ENCODE measurements around the gene PPTC7. TPM values are rescaled to one million over a fixed set of nuclear protein-coding genes. Genes with fewer than 3 reads are reported as not detected.

PPTC7 gene
- total RNA-seq, 1 donor from 2014 or later: 13.7 TPM

DNA sequence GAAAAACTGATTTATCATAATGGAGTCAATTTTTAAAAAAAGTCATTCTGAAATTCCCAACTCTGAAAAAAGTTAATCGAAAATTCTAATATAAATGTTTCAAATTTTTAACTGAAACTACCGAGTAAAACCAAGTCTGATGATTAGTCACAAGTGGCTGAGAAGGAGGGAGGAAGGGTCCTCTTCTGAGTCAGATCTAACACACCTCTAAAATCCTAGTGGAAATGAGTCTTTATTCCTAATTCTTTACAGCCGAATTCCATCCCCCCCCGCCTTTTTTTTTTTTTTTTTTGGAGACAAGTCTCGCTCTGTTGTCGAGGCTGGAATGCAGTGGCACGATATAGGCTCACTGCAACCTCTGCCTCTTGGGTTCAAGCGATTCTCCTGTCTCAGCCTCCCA lies 43.1 kb downstream of the PPTC7 start:
- Mint-ChIP-seq H3K4me1 (ENCODE audit: low read depth) (peaks cover 4% of the 10 kb centered on the region), H3K36me3 (ENCODE audit: insufficient read depth) (peaks cover 17% of the 10 kb centered on the region)

GRCh38 chr12:110538869-110539622 lies 44.1 kb downstream of the PPTC7 start:
- H3K27me3 Mint-ChIP-seq: no peaks in the 10 kb centered on the region
- TF ChIP-seq, protein P1, sequence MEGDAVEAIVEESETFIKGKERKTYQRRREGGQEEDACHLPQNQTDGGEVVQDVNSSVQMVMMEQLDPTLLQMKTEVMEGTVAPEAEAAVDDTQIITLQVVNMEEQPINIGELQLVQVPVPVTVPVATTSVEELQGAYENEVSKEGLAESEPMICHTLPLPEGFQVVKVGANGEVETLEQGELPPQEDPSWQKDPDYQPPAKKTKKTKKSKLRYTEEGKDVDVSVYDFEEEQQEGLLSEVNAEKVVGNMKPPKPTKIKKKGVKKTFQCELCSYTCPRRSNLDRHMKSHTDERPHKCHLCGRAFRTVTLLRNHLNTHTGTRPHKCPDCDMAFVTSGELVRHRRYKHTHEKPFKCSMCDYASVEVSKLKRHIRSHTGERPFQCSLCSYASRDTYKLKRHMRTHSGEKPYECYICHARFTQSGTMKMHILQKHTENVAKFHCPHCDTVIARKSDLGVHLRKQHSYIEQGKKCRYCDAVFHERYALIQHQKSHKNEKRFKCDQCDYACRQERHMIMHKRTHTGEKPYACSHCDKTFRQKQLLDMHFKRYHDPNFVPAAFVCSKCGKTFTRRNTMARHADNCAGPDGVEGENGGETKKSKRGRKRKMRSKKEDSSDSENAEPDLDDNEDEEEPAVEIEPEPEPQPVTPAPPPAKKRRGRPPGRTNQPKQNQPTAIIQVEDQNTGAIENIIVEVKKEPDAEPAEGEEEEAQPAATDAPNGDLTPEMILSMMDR (IDR thresholded peaks at IDR 0.05; ENCODE audit: unreplicated experiment): no peak
- H3K4me1 Mint-ChIP-seq (ENCODE audit: low read depth): peaks cover 12% of the 10 kb centered on the region
- H3K36me3 Mint-ChIP-seq (ENCODE audit: insufficient read depth): peaks cover 17% of the 10 kb centered on the region
- H3K4me3 Mint-ChIP-seq (ENCODE audit: low read depth): no peak overlapping the region
- H3K9me3 Mint-ChIP-seq (ENCODE audit: low read depth): no peaks in the 10 kb centered on the region
- DNase-seq (ENCODE audit: low spot score, unreplicated experiment): no peak
- no peak overlapping the region for H3K27ac Mint-ChIP-seq

More for the DNA sequence above, 43.1 kb downstream of the PPTC7 start:
- DNase-seq (ENCODE audit: low spot score, unreplicated experiment): no peak
- Mint-ChIP-seq H3K27me3 (no peaks in the 10 kb centered on the region), H3K4me3 (ENCODE audit: low read depth) (no peak overlapping the region), H3K27ac (no peak overlapping the region), H3K9me3 (ENCODE audit: low read depth) (no peaks in the 10 kb centered on the region)
- TF ChIP-seq, protein P1 (IDR thresholded peaks at IDR 0.05; ENCODE audit: unreplicated experiment): no peak

DNA sequence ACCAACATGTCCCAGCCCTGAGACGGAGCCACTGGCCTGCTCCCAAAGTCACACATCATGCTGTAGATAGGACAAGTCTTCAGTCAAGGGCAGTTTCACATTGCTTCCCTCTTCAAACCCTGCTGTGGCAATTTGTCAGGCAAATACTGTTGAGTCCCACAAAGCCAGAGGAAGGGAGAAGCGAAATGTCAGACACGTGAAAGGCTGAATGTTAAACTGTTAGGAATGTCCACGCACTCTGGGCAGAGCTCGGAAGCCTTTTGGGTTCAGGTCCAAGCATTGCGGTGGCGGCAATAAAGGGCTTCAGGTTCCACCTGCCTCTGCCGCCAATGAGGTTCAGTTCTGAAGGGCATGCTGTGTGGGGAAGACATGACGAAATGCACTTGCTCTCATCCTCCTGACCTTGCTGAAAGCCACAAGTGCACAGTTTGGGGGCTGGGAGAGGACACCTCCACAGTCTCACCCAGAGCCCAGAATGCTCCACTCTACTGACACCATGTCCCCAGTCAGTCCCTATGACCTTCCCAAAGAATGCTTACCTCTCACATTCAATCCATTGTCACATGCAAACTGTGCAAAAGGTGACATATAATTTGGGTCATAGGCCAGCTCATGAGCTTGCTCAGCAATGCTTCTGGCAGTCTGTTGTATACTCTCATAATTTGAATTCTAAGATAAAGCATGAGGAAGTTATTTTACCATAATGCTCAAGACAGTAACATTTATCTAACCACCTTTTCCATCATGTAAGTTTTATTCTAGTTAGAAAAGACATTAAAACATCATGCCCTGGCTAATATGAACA lies 45.3 kb downstream of the PPTC7 start:
- no peak for DNase-seq (ENCODE audit: low spot score, unreplicated experiment)
- Mint-ChIP-seq H3K4me3 (ENCODE audit: low read depth) (no peak overlapping the region), H3K27ac (no peak overlapping the region), H3K36me3 (ENCODE audit: insufficient read depth) (peaks cover 10% of the 10 kb centered on the region), H3K4me1 (ENCODE audit: low read depth) (peaks cover 14% of the 10 kb centered on the region), H3K9me3 (ENCODE audit: low read depth) (no peaks in the 10 kb centered on the region), H3K27me3 (no peaks in the 10 kb centered on the region)
- TF ChIP-seq, protein P1 (IDR thresholded peaks at IDR 0.05; ENCODE audit: unreplicated experiment): no peak

DNA sequence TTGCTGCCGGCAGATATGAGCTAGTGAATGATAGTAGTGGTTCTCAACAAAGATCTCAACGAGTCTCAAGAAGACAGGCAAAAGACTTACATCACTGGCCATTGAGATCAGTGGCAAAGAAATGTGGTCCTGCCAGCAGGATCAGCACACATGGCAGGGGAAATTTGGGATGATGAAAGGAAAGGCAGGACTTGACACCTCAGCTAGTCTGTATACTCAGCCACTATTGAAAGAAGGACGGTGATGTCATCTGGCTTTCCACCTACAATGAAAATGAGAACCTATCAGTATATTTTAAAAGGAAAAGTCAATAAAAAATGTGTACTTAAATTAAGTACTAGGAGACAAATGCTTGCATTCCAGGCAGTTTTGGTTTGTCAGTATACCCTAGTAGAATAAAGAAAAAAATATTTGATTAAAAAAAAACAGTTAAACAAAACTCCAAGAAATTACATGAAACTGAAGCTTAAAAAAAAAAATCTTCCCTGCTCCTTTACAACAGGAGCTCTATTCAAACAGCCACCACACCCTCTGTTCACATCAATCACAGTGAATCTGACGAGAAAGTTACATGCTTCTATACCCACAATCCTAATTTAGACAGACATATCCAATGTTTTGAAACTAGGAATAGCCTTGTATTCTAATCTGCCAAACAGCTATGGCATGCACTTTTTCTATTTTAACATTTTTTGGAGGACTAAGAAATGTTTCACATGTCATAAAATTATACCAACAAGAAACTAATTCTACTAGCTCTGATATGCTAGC lies 46.1 kb downstream of the PPTC7 start:
- no peak overlapping the region for H3K4me3 Mint-ChIP-seq (ENCODE audit: low read depth)
- H3K27ac Mint-ChIP-seq: no peak overlapping the region
- TF ChIP-seq, protein P1 (IDR thresholded peaks at IDR 0.05; ENCODE audit: unreplicated experiment): no peak
- no peak for DNase-seq (ENCODE audit: low spot score, unreplicated experiment)
- no peaks in the 10 kb centered on the region for H3K9me3 Mint-ChIP-seq (ENCODE audit: low read depth)
- H3K4me1 Mint-ChIP-seq (ENCODE audit: low read depth): peaks cover 14% of the 10 kb centered on the region
- peaks cover 9% of the 10 kb centered on the region for H3K36me3 Mint-ChIP-seq (ENCODE audit: insufficient read depth)
- no peaks in the 10 kb centered on the region for H3K27me3 Mint-ChIP-seq

DNA sequence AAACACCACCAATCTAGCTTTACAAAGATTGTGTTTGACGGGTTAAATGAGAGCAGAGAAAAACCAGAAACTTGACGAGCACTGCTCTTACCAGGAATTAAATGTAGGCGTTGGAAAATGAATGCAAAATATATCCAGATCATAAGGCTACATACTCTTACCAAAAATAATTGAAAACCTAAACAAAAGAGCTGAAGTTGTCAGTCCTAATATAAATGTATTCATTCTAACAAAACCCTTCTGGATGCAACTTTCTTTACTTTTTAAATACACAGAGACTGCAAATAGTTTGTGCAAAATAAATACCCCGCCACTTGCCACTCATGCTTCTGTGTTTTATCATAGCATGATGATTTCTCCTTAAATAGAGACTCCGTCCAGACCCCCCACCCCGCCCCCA lies 48.3 kb downstream of the PPTC7 start:
- no peaks in the 10 kb centered on the region for H3K9me3 Mint-ChIP-seq (ENCODE audit: low read depth)
- peaks cover 14% of the 10 kb centered on the region for H3K4me1 Mint-ChIP-seq (ENCODE audit: low read depth)
- peaks cover 8% of the 10 kb centered on the region for H3K36me3 Mint-ChIP-seq (ENCODE audit: insufficient read depth)
- H3K4me3 Mint-ChIP-seq (ENCODE audit: low read depth): no peak overlapping the region
- H3K27me3 Mint-ChIP-seq: no peaks in the 10 kb centered on the region
- TF ChIP-seq, protein P1 (IDR thresholded peaks at IDR 0.05; ENCODE audit: unreplicated experiment): no peak
- no peak for DNase-seq (ENCODE audit: low spot score, unreplicated experiment)
- peak overlapping the region; percentile 52 for H3K27ac Mint-ChIP-seq

Measured in progenitor cell of endocrine pancreas (in vitro differentiated cells).